Keratinocyte (primary cell): ENCODE results near the gene NBPF19.
"Not testable (repeated sequence)": the region's sequence is repeated elsewhere in the genome, so short reads cannot be mapped to it uniquely, and the experiment has no call there.

Experiments used
- EZH2 ChIP-seq: IDR thresholded peaks from one replicate; pipeline ENCODE4 v1.6.1; 2012; ENCODE audit warnings: inconsistent platforms, mild to moderate bottlenecking, low read length, moderate library complexity
- TF ChIP-seq, protein P1 (sequence below), 3 experiments: IDR thresholded peaks in 1 of 3; conservative IDR thresholded peaks in 1 of 3; optimal IDR thresholded peaks in 1 of 3; 2 replicates in 2 of 3; 3 replicates in 1 of 3; pipeline versions ENCODE3 to v1.5.1; 2011; ENCODE audit warnings: low read length in 3 of 3, mild to moderate bottlenecking in 3 of 3, moderate library complexity in 2 of 3, control low read depth in 1 of 3, inconsistent platforms in 1 of 3; ENCODE audit not compliant: insufficient read depth in 2 of 3; ENCODE audit errors: extremely low read depth in 1 of 3

DNA sequence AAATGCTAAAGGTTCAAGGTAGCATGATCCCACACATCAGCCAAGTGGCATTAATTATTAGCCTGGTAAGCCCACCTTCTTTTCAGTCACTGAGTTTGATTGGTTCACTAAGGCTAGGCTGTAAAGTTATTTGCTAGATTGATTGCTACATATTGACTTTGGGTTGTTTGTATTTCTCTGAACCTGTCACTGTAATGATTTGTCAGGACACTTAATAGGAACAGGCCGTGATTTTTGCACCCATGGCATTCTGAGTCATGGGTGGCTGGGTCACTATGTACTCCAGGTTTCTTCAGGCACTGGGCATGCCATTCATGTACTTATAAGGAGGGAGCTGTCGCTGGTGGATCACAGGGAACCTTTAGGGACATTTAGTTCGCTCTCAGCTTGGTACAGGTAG lies 46.5 kb upstream of the NBPF19 start:
- TF ChIP-seq, protein P1, sequence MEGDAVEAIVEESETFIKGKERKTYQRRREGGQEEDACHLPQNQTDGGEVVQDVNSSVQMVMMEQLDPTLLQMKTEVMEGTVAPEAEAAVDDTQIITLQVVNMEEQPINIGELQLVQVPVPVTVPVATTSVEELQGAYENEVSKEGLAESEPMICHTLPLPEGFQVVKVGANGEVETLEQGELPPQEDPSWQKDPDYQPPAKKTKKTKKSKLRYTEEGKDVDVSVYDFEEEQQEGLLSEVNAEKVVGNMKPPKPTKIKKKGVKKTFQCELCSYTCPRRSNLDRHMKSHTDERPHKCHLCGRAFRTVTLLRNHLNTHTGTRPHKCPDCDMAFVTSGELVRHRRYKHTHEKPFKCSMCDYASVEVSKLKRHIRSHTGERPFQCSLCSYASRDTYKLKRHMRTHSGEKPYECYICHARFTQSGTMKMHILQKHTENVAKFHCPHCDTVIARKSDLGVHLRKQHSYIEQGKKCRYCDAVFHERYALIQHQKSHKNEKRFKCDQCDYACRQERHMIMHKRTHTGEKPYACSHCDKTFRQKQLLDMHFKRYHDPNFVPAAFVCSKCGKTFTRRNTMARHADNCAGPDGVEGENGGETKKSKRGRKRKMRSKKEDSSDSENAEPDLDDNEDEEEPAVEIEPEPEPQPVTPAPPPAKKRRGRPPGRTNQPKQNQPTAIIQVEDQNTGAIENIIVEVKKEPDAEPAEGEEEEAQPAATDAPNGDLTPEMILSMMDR (optimal IDR thresholded peaks at IDR 0.05 in 1 of 3, IDR thresholded peaks at IDR 0.05 in 1 of 3, conservative IDR thresholded peaks at IDR 0.05 in 1 of 3; ENCODE audit: extremely low read depth in 1 of 3, insufficient read depth in 2 of 3, low read length in 3 of 3) = not testable (repeated sequence)
- TF ChIP-seq EZH2 = not testable (repeated sequence)
